Measurements from ENCODE around the gene ADAMTSL5. TPM values are rescaled to one million over a fixed set of nuclear protein-coding genes. Genes with fewer than 3 reads are reported as not detected.

Gene ADAMTSL5
- total and polyA plus RNA-seq, 9 of the 15 experiments (the other 6 are each of a cell fraction or from before 2014, with no cell fraction given), result 1.0 to 11.6 (median 4.1) TPM

DNA sequence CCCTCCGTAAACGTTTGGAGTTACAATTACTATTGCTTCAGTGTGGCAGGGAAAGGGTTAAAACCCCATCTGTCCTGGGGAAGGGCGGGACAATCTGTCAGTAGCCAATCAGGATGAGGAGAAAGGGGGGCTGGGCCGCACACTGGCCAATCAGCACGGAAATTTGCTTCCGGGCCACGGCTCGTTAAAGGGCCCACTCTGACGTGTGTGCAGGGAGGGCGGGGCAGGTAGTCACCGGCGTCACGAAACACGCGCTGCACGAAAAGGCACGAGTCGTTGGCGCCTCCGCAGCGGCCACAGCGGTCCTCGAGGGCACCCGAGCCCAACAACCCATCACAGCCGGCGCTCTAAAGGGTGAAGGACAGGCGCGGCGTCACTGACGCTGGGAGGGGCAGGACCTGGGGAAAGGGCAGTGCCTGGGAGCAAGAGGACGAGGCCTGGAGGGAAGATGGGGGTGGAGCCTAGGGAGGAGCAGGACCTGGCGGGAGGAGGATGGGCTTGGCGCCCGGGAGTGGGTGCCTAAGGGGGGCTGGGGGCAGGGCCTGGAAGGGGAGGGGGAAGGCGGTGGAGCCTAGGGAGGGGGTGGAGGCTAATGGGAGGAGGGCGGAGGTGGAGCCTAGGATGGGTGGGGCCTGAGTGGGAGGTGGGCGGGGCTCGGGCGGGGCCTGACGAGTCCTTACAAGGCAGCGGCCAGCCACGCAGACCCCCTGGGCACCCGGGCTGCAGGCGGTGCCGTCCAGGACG lies 4.9 kb downstream of the ADAMTSL5 start (continued):
- TF ChIP-seq, protein P1, sequence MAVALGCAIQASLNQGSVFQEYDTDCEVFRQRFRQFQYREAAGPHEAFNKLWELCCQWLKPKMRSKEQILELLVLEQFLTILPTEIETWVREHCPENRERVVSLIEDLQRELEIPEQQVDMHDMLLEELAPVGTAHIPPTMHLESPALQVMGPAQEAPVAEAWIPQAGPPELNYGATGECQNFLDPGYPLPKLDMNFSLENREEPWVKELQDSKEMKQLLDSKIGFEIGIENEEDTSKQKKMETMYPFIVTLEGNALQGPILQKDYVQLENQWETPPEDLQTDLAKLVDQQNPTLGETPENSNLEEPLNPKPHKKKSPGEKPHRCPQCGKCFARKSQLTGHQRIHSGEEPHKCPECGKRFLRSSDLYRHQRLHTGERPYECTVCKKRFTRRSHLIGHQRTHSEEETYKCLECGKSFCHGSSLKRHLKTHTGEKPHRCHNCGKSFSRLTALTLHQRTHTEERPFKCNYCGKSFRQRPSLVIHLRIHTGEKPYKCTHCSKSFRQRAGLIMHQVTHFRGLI (CRISPR knock-in tag; IDR thresholded peaks at IDR 0.05), result no peak
- TF ChIP-seq ZNF146 (CRISPR knock-in tag; IDR thresholded peaks at IDR 0.05; ENCODE audit: unreplicated experiment), result no peak
- TF ChIP-seq ZFX (CRISPR knock-in tag; IDR thresholded peaks at IDR 0.05), result 0 out of 2 replicates have a peak, but pooled peaks have one; percentile 28
- no peak for TF ChIP-seq POLR2H (tag; IDR thresholded peaks at IDR 0.05; ENCODE audit: low read depth)
- no peak for TF ChIP-seq ZNF3 (CRISPR knock-in tag; IDR thresholded peaks at IDR 0.05)
- TF ChIP-seq, protein P2, sequence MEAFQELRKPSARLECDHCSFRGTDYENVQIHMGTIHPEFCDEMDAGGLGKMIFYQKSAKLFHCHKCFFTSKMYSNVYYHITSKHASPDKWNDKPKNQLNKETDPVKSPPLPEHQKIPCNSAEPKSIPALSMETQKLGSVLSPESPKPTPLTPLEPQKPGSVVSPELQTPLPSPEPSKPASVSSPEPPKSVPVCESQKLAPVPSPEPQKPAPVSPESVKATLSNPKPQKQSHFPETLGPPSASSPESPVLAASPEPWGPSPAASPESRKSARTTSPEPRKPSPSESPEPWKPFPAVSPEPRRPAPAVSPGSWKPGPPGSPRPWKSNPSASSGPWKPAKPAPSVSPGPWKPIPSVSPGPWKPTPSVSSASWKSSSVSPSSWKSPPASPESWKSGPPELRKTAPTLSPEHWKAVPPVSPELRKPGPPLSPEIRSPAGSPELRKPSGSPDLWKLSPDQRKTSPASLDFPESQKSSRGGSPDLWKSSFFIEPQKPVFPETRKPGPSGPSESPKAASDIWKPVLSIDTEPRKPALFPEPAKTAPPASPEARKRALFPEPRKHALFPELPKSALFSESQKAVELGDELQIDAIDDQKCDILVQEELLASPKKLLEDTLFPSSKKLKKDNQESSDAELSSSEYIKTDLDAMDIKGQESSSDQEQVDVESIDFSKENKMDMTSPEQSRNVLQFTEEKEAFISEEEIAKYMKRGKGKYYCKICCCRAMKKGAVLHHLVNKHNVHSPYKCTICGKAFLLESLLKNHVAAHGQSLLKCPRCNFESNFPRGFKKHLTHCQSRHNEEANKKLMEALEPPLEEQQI (IDR thresholded peaks at IDR 0.05), result no peak
- TF ChIP-seq, protein P3, sequence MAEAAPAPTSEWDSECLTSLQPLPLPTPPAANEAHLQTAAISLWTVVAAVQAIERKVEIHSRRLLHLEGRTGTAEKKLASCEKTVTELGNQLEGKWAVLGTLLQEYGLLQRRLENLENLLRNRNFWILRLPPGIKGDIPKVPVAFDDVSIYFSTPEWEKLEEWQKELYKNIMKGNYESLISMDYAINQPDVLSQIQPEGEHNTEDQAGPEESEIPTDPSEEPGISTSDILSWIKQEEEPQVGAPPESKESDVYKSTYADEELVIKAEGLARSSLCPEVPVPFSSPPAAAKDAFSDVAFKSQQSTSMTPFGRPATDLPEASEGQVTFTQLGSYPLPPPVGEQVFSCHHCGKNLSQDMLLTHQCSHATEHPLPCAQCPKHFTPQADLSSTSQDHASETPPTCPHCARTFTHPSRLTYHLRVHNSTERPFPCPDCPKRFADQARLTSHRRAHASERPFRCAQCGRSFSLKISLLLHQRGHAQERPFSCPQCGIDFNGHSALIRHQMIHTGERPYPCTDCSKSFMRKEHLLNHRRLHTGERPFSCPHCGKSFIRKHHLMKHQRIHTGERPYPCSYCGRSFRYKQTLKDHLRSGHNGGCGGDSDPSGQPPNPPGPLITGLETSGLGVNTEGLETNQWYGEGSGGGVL (CRISPR knock-in tag; IDR thresholded peaks at IDR 0.05), result no peak
- TF ChIP-seq NUFIP1 (IDR thresholded peaks at IDR 0.05; ENCODE audit: partially characterized antibody), result no peak
- no peak for TF ChIP-seq GATA2 (CRISPR knock-in tag; IDR thresholded peaks at IDR 0.05)
- no peak for TF ChIP-seq SETDB1 (IDR thresholded peaks at IDR 0.05; ENCODE audit: low read length)
- no peak for TF ChIP-seq ZNF584 (CRISPR knock-in tag; IDR thresholded peaks at IDR 0.05; ENCODE audit: low read depth)
- TF ChIP-seq, protein P4, sequence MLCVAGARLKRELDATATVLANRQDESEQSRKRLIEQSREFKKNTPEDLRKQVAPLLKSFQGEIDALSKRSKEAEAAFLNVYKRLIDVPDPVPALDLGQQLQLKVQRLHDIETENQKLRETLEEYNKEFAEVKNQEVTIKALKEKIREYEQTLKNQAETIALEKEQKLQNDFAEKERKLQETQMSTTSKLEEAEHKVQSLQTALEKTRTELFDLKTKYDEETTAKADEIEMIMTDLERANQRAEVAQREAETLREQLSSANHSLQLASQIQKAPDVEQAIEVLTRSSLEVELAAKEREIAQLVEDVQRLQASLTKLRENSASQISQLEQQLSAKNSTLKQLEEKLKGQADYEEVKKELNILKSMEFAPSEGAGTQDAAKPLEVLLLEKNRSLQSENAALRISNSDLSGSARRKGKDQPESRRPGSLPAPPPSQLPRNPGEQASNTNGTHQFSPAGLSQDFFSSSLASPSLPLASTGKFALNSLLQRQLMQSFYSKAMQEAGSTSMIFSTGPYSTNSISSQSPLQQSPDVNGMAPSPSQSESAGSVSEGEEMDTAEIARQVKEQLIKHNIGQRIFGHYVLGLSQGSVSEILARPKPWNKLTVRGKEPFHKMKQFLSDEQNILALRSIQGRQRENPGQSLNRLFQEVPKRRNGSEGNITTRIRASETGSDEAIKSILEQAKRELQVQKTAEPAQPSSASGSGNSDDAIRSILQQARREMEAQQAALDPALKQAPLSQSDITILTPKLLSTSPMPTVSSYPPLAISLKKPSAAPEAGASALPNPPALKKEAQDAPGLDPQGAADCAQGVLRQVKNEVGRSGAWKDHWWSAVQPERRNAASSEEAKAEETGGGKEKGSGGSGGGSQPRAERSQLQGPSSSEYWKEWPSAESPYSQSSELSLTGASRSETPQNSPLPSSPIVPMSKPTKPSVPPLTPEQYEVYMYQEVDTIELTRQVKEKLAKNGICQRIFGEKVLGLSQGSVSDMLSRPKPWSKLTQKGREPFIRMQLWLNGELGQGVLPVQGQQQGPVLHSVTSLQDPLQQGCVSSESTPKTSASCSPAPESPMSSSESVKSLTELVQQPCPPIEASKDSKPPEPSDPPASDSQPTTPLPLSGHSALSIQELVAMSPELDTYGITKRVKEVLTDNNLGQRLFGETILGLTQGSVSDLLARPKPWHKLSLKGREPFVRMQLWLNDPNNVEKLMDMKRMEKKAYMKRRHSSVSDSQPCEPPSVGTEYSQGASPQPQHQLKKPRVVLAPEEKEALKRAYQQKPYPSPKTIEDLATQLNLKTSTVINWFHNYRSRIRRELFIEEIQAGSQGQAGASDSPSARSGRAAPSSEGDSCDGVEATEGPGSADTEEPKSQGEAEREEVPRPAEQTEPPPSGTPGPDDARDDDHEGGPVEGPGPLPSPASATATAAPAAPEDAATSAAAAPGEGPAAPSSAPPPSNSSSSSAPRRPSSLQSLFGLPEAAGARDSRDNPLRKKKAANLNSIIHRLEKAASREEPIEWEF (CRISPR knock-in tag; IDR thresholded peaks at IDR 0.05), result no peak
- TF ChIP-seq, protein P5, sequence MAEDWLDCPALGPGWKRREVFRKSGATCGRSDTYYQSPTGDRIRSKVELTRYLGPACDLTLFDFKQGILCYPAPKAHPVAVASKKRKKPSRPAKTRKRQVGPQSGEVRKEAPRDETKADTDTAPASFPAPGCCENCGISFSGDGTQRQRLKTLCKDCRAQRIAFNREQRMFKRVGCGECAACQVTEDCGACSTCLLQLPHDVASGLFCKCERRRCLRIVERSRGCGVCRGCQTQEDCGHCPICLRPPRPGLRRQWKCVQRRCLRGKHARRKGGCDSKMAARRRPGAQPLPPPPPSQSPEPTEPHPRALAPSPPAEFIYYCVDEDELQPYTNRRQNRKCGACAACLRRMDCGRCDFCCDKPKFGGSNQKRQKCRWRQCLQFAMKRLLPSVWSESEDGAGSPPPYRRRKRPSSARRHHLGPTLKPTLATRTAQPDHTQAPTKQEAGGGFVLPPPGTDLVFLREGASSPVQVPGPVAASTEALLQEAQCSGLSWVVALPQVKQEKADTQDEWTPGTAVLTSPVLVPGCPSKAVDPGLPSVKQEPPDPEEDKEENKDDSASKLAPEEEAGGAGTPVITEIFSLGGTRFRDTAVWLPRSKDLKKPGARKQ (CRISPR knock-in tag; IDR thresholded peaks at IDR 0.05), result no peak
- TF ChIP-seq U2AF1 (optimal IDR thresholded peaks at IDR 0.05; ENCODE audit: low read depth, low read length), result no peak
